ENCODE data around the gene SORCS1. TPM values are rescaled to one million over a fixed set of nuclear protein-coding genes. Genes with fewer than 3 reads are reported as not detected.

The SORCS1 gene
- total RNA-seq, 1 donor from 2014 or later = 11.1 TPM

DNA sequence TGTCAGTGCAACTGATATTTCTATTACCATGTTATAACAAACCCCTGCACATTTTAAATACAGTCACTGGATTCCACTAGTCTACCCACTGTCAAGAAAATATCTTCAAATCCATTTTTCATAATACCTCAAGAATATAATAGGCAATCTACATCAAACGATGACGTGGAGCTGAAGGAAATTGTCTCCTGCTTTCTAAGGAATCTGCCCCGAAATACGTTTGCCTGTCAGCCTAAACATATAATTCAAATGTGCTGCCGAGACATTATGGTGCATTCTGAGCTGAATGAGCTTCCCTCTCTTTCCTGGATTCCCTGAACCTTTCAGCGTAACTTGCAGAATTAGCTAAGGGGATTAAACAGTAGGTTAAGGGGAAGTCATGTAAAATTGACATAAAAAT, 306.8 kb downstream of the SORCS1 start:
- Histone ChIP-seq H4K20me1 (ENCODE audit: low read depth) (no peaks in the 10 kb centered on the region), H3K9ac (no peak overlapping the region), H3K4me2 (no peak overlapping the region), H3F3A (ENCODE audit: low read depth) (no peaks in the 10 kb centered on the region), H3K4me3 (no peak overlapping the region), H3K9me3 (ENCODE audit: low read depth) (peaks cover 4% of the 10 kb centered on the region), H3K4me1 (no peaks in the 10 kb centered on the region), H3K27ac (no peak overlapping the region), H3K27me3 (no peaks in the 10 kb centered on the region), H3K79me2 (ENCODE audit: low read depth) (no peaks in the 10 kb centered on the region), H3K36me3 (peaks cover 9% of the 10 kb centered on the region), H2AFZ (replicated peaks) (no peak overlapping the region)
- no peak for DNase-seq (ENCODE audit: low spot score)
- H3K9me3 Mint-ChIP-seq = peaks cover 19% of the 10 kb centered on the region
- no peaks in the 10 kb centered on the region for H3K27me3 Mint-ChIP-seq (ENCODE audit: insufficient read depth, low read depth)
- H3K4me3 Mint-ChIP-seq = no peak overlapping the region
- no peak overlapping the region for H3K27ac Mint-ChIP-seq
- no peaks in the 10 kb centered on the region for H3K36me3 Mint-ChIP-seq
- TF ChIP-seq EZH2 (IDR thresholded peaks at IDR 0.05) (no peak), EZH2phosphoT487 (IDR thresholded peaks at IDR 0.05) (no peak)
- TF ChIP-seq, protein P1, sequence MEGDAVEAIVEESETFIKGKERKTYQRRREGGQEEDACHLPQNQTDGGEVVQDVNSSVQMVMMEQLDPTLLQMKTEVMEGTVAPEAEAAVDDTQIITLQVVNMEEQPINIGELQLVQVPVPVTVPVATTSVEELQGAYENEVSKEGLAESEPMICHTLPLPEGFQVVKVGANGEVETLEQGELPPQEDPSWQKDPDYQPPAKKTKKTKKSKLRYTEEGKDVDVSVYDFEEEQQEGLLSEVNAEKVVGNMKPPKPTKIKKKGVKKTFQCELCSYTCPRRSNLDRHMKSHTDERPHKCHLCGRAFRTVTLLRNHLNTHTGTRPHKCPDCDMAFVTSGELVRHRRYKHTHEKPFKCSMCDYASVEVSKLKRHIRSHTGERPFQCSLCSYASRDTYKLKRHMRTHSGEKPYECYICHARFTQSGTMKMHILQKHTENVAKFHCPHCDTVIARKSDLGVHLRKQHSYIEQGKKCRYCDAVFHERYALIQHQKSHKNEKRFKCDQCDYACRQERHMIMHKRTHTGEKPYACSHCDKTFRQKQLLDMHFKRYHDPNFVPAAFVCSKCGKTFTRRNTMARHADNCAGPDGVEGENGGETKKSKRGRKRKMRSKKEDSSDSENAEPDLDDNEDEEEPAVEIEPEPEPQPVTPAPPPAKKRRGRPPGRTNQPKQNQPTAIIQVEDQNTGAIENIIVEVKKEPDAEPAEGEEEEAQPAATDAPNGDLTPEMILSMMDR (IDR thresholded peaks at IDR 0.05) = no peak
- no peaks in the 10 kb centered on the region for H3K4me1 Mint-ChIP-seq

DNA sequence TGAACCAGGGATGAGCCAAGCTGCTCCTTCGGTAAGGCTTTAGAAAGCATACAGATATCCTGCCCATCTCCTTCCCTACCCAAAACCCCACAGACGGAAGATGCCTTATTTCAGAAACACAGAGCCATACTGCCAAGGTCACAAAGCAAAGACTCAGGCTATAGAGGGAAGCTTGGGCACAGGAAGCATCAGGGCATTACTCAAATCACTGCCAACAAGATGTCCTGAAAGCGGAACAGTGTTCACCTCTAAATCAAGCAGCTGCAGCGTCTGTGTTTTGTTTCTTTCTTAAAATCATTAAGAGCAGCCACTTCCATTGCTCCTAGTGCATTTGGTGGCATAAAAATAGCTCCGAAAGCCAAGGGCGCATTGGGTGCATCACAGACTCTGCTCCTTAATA, 307.3 kb downstream of the SORCS1 start:
- Histone ChIP-seq H3K27ac (no peak overlapping the region), H3K79me2 (ENCODE audit: low read depth) (no peaks in the 10 kb centered on the region), H3K27me3 (no peaks in the 10 kb centered on the region), H2AFZ (replicated peaks) (no peak overlapping the region), H3K9ac (no peak overlapping the region), H3K4me2 (no peak overlapping the region), H3K9me3 (ENCODE audit: low read depth) (peaks cover 5% of the 10 kb centered on the region), H3K4me1 (no peaks in the 10 kb centered on the region), H3K4me3 (no peak overlapping the region), H3F3A (ENCODE audit: low read depth) (no peaks in the 10 kb centered on the region), H3K36me3 (peaks cover 9% of the 10 kb centered on the region), H4K20me1 (ENCODE audit: low read depth) (no peaks in the 10 kb centered on the region)
- H3K4me3 Mint-ChIP-seq = no peak overlapping the region
- no peak for DNase-seq (ENCODE audit: low spot score)
- no peaks in the 10 kb centered on the region for H3K4me1 Mint-ChIP-seq
- TF ChIP-seq EZH2phosphoT487 (IDR thresholded peaks at IDR 0.05) = no peak
- TF ChIP-seq, protein P1 (IDR thresholded peaks at IDR 0.05) = no peak
- no peak for TF ChIP-seq EZH2 (IDR thresholded peaks at IDR 0.05)
- no peaks in the 10 kb centered on the region for H3K27me3 Mint-ChIP-seq (ENCODE audit: insufficient read depth, low read depth)
- H3K36me3 Mint-ChIP-seq = no peaks in the 10 kb centered on the region
- H3K9me3 Mint-ChIP-seq = peaks cover 22% of the 10 kb centered on the region
- no peak overlapping the region for H3K27ac Mint-ChIP-seq

DNA sequence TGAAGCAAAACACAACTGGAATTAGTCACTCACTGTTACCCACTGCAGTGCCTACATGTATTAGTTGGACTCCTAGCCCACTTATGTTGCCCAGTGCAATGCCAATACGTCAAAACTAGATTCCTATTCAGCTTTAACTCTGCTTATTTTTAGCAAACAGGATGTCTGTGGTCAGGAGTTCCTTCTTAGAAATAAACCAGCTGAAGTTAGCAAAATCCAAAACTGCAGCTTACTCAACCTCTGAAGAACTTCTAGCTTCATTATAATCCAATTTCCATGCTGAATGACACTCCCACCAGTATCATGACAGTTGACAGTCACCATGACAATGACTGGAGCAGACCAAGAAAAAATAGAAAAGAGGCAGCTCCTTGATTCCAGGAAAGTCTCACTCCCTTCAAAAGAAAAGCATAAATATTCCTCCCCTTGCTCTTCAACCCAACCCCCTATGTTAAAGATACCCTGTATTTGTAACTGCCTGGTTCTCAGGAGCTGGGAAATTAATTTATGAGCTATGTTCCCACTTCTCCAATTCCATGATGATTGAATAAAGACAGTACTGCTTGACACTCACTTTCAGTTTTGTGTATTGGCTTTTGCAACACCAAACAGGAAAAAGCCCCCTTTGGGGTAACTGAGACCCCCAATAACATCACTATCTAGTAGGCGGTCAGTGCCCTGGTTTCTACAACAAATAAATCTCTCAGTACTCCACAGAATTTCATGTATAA, 327.4 kb downstream of the SORCS1 start:
- no peaks in the 10 kb centered on the region for H3K79me2 ChIP-seq (ENCODE audit: low read depth)
- Mint-ChIP-seq H3K27me3 (ENCODE audit: insufficient read depth, low read depth) (peaks cover 6% of the 10 kb centered on the region), H3K4me1 (peaks cover 10% of the 10 kb centered on the region), H3K9me3 (no peaks in the 10 kb centered on the region), H3K36me3 (no peaks in the 10 kb centered on the region), H3K4me3 (no peak overlapping the region), H3K27ac (no peak overlapping the region)
- no peaks in the 10 kb centered on the region for H3K9me3 ChIP-seq (ENCODE audit: low read depth)
- H3K4me2 ChIP-seq = no peak overlapping the region
- no peak for DNase-seq (ENCODE audit: low spot score)
- TF ChIP-seq EZH2 (IDR thresholded peaks at IDR 0.05) (no peak), EZH2phosphoT487 (IDR thresholded peaks at IDR 0.05) (no peak)
- TF ChIP-seq, protein P1 (IDR thresholded peaks at IDR 0.05) = no peak
- no peak overlapping the region for H3K4me3 ChIP-seq
- no peak overlapping the region for H2AFZ ChIP-seq (replicated peaks)
- no peaks in the 10 kb centered on the region for H4K20me1 ChIP-seq (ENCODE audit: low read depth)
- H3K27me3 ChIP-seq = no peaks in the 10 kb centered on the region
- no peak overlapping the region for H3K27ac ChIP-seq
- no peaks in the 10 kb centered on the region for H3K4me1 ChIP-seq
- H3K9ac ChIP-seq = no peak overlapping the region
- no peaks in the 10 kb centered on the region for H3K36me3 ChIP-seq
- H3F3A ChIP-seq (ENCODE audit: low read depth) = no peaks in the 10 kb centered on the region

All from neural progenitor cell (in vitro differentiated cells).